GM12875 (cell line): ENCODE results near the gene DNAAF5.
"Not testable (repeated sequence)": the region's sequence is repeated elsewhere in the genome, so short reads cannot be mapped to it uniquely, and the experiment has no call there.

Source experiments
- H3K4me3 ChIP-seq: one replicate; pipeline ENCODE4 v1.5.1; 2011; ENCODE audit warnings: low read depth, low read length, control low read depth
- CTCF ChIP-seq: IDR thresholded peaks from 2 replicates; pipeline ENCODE4 v1.5.1; 2011; ENCODE audit warnings: low read depth, mild to moderate bottlenecking, control low read depth, inconsistent platforms, low read length, moderate library complexity, borderline replicate concordance; ENCODE audit not compliant: insufficient read depth

The DNAAF5 gene

GRCh38 chr7:802500-803242 lies 76.2 kb downstream of the DNAAF5 start:
- no peak for TF ChIP-seq CTCF
- H3K4me3 ChIP-seq, result no peak overlapping the region

GRCh38 chr7:803243-803635 lies 76.7 kb downstream of the DNAAF5 start:
- H3K4me3 ChIP-seq, result no peak overlapping the region
- no peak for TF ChIP-seq CTCF

- H3K4me3 ChIP-seq, result not testable (repeated sequence)
Observed at GRCh38 chr7:803796-804195, 77.3 kb downstream of the DNAAF5 start.

- no peak for TF ChIP-seq CTCF
- H3K4me3 ChIP-seq, result no peak overlapping the region
Observed at GRCh38 chr7:805261-805660, 78.8 kb downstream of the DNAAF5 start.

- peak overlapping the region; percentile 65 for H3K4me3 ChIP-seq
- no peak for TF ChIP-seq CTCF
Observed at GRCh38 chr7:815284-816216, 89.1 kb downstream of the DNAAF5 start.

- peak overlapping the region; percentile 69 for H3K4me3 ChIP-seq
- TF ChIP-seq CTCF, result no peak
Observed at GRCh38 chr7:816300-816750, 89.8 kb downstream of the DNAAF5 start.

GRCh38 chr7:816751-817671 lies 90.5 kb downstream of the DNAAF5 start:
- no peak for TF ChIP-seq CTCF
- H3K4me3 ChIP-seq, result peak overlapping the region; percentile 69
